ENCODE results near the gene GPRASP3. TPM values are rescaled to one million over a fixed set of nuclear protein-coding genes. Genes with fewer than 3 reads are reported as not detected.
"Not testable (repeated sequence)": the region's sequence is repeated elsewhere in the genome, so short reads cannot be mapped to it uniquely, and the experiment has no call there.

GPRASP3 gene
- 0.68 TPM for polyA plus RNA-seq

GRCh38 chrX:102720237-102721168, at the start of gene GPRASP3:
Gene GPRASP3 (plus strand): TSS chrX:102720743. CDS start chrX:102748996, 28,253 bp downstream.
- Mint-ChIP-seq H3K4me3 (peak within 1 kb of the TSS; percentile 54 to 92 (median 87)), H3K4me1 (peaks cover 0 to 6% (median 3%) of the 10 kb centered on the region in 3 donors), H3K27ac (peak within 1 kb of the TSS in 1 of 3 donors; percentile 33), H3K9me3 (no peaks in the 10 kb centered on the region), H3K27me3 (no peaks in the 10 kb centered on the region), H3K36me3 (no peaks in the 10 kb centered on the region)

- Mint-ChIP-seq H3K27ac (no peak overlapping the region), H3K27me3 (no peaks in the 10 kb centered on the region), H3K9me3 (peaks cover 0 to 9% (median 4%) of the 10 kb centered on the region in 3 donors), H3K36me3 (no peaks in the 10 kb centered on the region), H3K4me3 (no peak overlapping the region), H3K4me1 (peaks cover 0 to 4% (median 0%) of the 10 kb centered on the region in 3 donors)
These were observed 47.7 kb upstream of the GPRASP3 start for GRCh38 chrX:102672856-102673255.

GRCh38 chrX:102677479-102677878, 43.1 kb upstream of the GPRASP3 start:
- not testable (repeated sequence) for H3K4me3 Mint-ChIP-seq, H3K27me3 Mint-ChIP-seq, H3K36me3 Mint-ChIP-seq, H3K4me1 Mint-ChIP-seq, H3K27ac Mint-ChIP-seq
- peaks cover 2 to 11% (median 8%) of the 10 kb centered on the region in 3 donors for H3K9me3 Mint-ChIP-seq

- Mint-ChIP-seq H3K4me1 (peaks cover 0 to 4% (median 1%) of the 10 kb centered on the region in 3 donors), H3K27me3 (no peaks in the 10 kb centered on the region), H3K27ac (no peak overlapping the region), H3K36me3 (no peaks in the 10 kb centered on the region), H3K9me3 (peaks cover 6 to 16% (median 8%) of the 10 kb centered on the region in 3 donors), H3K4me3 (no peak overlapping the region)
These were observed 35.6 kb upstream of the GPRASP3 start for GRCh38 chrX:102684772-102685520.

- H3K4me1 Mint-ChIP-seq = no peaks in the 10 kb centered on the region
- H3K27ac Mint-ChIP-seq = no peak overlapping the region
- no peak overlapping the region for H3K4me3 Mint-ChIP-seq
- H3K27me3 Mint-ChIP-seq = no peaks in the 10 kb centered on the region
- H3K9me3 Mint-ChIP-seq = peaks cover 0 to 5% (median 0%) of the 10 kb centered on the region in 3 donors
- peaks cover 4% of the 10 kb centered on the region for H3K36me3 Mint-ChIP-seq
These were observed 25.8 kb upstream of the GPRASP3 start for GRCh38 chrX:102694749-102695148.

- H3K36me3 Mint-ChIP-seq = peaks cover 4% of the 10 kb centered on the region
- no peak overlapping the region for H3K27ac Mint-ChIP-seq
- H3K9me3 Mint-ChIP-seq = no peaks in the 10 kb centered on the region
- no peaks in the 10 kb centered on the region for H3K4me1 Mint-ChIP-seq
- no peak overlapping the region for H3K4me3 Mint-ChIP-seq
- H3K27me3 Mint-ChIP-seq = no peaks in the 10 kb centered on the region
These were observed 24.2 kb upstream of the GPRASP3 start for GRCh38 chrX:102696306-102696705.

GRCh38 chrX:102697494-102697893, 23.0 kb upstream of the GPRASP3 start:
- Mint-ChIP-seq H3K27me3 (peaks cover 1% of the 10 kb centered on the region), H3K27ac (no peak overlapping the region), H3K4me3 (no peak overlapping the region), H3K4me1 (peaks cover 0 to 2% (median 0%) of the 10 kb centered on the region in 3 donors), H3K36me3 (peaks cover 4% of the 10 kb centered on the region), H3K9me3 (no peaks in the 10 kb centered on the region)

- H3K27ac Mint-ChIP-seq = no peak overlapping the region
- H3K9me3 Mint-ChIP-seq = peaks cover 0 to 3% (median 3%) of the 10 kb centered on the region in 3 donors
- H3K27me3 Mint-ChIP-seq = peaks cover 14% of the 10 kb centered on the region
- peaks cover 2% of the 10 kb centered on the region for H3K36me3 Mint-ChIP-seq
- H3K4me3 Mint-ChIP-seq = no peak overlapping the region
- peaks cover 0 to 2% (median 0%) of the 10 kb centered on the region in 3 donors for H3K4me1 Mint-ChIP-seq
These were observed 11.6 kb upstream of the GPRASP3 start for GRCh38 chrX:102708900-102709299.

- Mint-ChIP-seq H3K4me3 (peak overlapping the region in 1 of 4 donors; percentile 73), H3K36me3 (peaks cover 2% of the 10 kb centered on the region), H3K27ac (no peak overlapping the region)
These were observed 8.7 kb upstream of the GPRASP3 start for GRCh38 chrX:102711872-102712215.

GRCh38 chrX:102712216-102712966, 8.2 kb upstream of the GPRASP3 start, which contains the start of gene GPRASP2:
Gene GPRASP2 (plus strand): TSS chrX:102712448. CDS start chrX:102714870, 2,422 bp downstream.
- Mint-ChIP-seq H3K36me3 (peaks cover 2% of the 10 kb centered on the region), H3K4me3 (peak within 1 kb of the TSS; percentile 22 to 90 (median 72)), H3K9me3 (peaks cover 0 to 3% (median 0%) of the 10 kb centered on the region in 3 donors), H3K27ac (peak within 1 kb of the TSS in 1 of 3 donors; percentile 67), H3K27me3 (peaks cover 13% of the 10 kb centered on the region), H3K4me1 (peaks cover 0 to 2% (median 0%) of the 10 kb centered on the region in 3 donors)

More at GRCh38 chrX:102711872-102712215, 8.7 kb upstream of the GPRASP3 start:
- Mint-ChIP-seq H3K9me3 (peaks cover 0 to 3% (median 0%) of the 10 kb centered on the region in 3 donors), H3K4me1 (peaks cover 0 to 2% (median 0%) of the 10 kb centered on the region in 3 donors), H3K27me3 (peaks cover 13% of the 10 kb centered on the region)

GRCh38 chrX:102712981-102713625, 7.4 kb upstream of the GPRASP3 start:
- H3K27ac Mint-ChIP-seq = peak overlapping the region in 1 of 3 donors; percentile 67
- peaks cover 0 to 2% (median 0%) of the 10 kb centered on the region in 3 donors for H3K4me1 Mint-ChIP-seq
- peaks cover 0 to 3% (median 0%) of the 10 kb centered on the region in 3 donors for H3K9me3 Mint-ChIP-seq
- H3K27me3 Mint-ChIP-seq = peaks cover 13% of the 10 kb centered on the region
- H3K36me3 Mint-ChIP-seq = peaks cover 2% of the 10 kb centered on the region
- H3K4me3 Mint-ChIP-seq = peak overlapping the region; percentile 22 to 90 (median 64)

- Mint-ChIP-seq H3K36me3 (peaks cover 2% of the 10 kb centered on the region), H3K27me3 (peaks cover 13% of the 10 kb centered on the region), H3K9me3 (peaks cover 0 to 3% (median 0%) of the 10 kb centered on the region in 3 donors), H3K4me3 (no peak overlapping the region), H3K4me1 (peaks cover 0 to 2% (median 0%) of the 10 kb centered on the region in 3 donors), H3K27ac (no peak overlapping the region)
These were observed 5.5 kb upstream of the GPRASP3 start for GRCh38 chrX:102714994-102715393.

GRCh38 chrX:102715967-102716366, 4.6 kb upstream of the GPRASP3 start:
- H3K27ac Mint-ChIP-seq = no peak overlapping the region
- peaks cover 2% of the 10 kb centered on the region for H3K36me3 Mint-ChIP-seq
- H3K4me1 Mint-ChIP-seq = peaks cover 0 to 7% (median 3%) of the 10 kb centered on the region in 3 donors
- H3K4me3 Mint-ChIP-seq = no peak overlapping the region
- peaks cover 0 to 3% (median 0%) of the 10 kb centered on the region in 3 donors for H3K9me3 Mint-ChIP-seq
- peaks cover 11% of the 10 kb centered on the region for H3K27me3 Mint-ChIP-seq

GRCh38 chrX:102721169-102721506, 595 bp downstream of the GPRASP3 start:
- not testable (repeated sequence) for H3K27ac Mint-ChIP-seq

More at GRCh38 chrX:102721169-102721506, 595 bp downstream of the GPRASP3 start:
- not testable (repeated sequence) for H3K9me3 Mint-ChIP-seq, H3K4me1 Mint-ChIP-seq, H3K27me3 Mint-ChIP-seq, H3K36me3 Mint-ChIP-seq
- peak overlapping the region in 3 of 4 donors; percentile 1 to 92 (median 83) for H3K4me3 Mint-ChIP-seq
